Memory B cell (primary cell): ENCODE measurements around the gene SURF6.
A peak's percentile ranks its signal among the peaks of the same experiment; 100 is the strongest.
"Not testable (repeated sequence)": the region's sequence is repeated elsewhere in the genome, so short reads cannot be mapped to it uniquely, and the experiment has no call there.

ENCODE experiments used
- ATAC-seq: fragments of 150-1000 bp; cut with Tn5 transposase; 2 replicates; pipeline ENCODE4 v1.10.0; 2021; ENCODE audit warnings: low read depth, mild to moderate bottlenecking, moderate library complexity
- DNase-seq, 2 donors: peaks; one replicate each; pipeline ENCODE4 v3.0.0; 2022; ENCODE audit warnings: low spot score in 2 of 2
- H3K27ac Mint-ChIP-seq: one replicate; pipeline ENCODE4 v1.8.0; 2022; ENCODE audit warnings: mild to moderate bottlenecking, moderate library complexity, mixed read lengths
- H3K27me3 Mint-ChIP-seq: one replicate; pipeline ENCODE4 v1.8.0; 2022; ENCODE audit warnings: mixed read lengths
- H3K36me3 Mint-ChIP-seq: one replicate; pipeline ENCODE4 v1.8.0; 2022; ENCODE audit warnings: mild to moderate bottlenecking, mixed read lengths
- H3K4me1 Mint-ChIP-seq: one replicate; pipeline ENCODE4 v1.8.0; 2022; ENCODE audit warnings: mixed read lengths
- H3K4me3 Mint-ChIP-seq: one replicate; pipeline ENCODE4 v1.8.0; 2022; ENCODE audit warnings: mild to moderate bottlenecking, moderate library complexity, mixed read lengths
- H3K9me3 Mint-ChIP-seq: one replicate; pipeline ENCODE4 v1.8.0; 2022; ENCODE audit warnings: mixed read lengths

SURF6 gene

GRCh38 chr9:133333011-133333410, 3.0 kb downstream of the SURF6 start:
- ATAC-seq (no peak), DNase-seq (no peak)
- Mint-ChIP-seq H3K9me3 (no peaks in the 10 kb centered on the region), H3K27me3 (no peaks in the 10 kb centered on the region), H3K36me3 (peaks cover 19% of the 10 kb centered on the region), H3K4me3 (peak overlapping the region; percentile 29), H3K27ac (no peak overlapping the region), H3K4me1 (peaks cover 25% of the 10 kb centered on the region)

- Mint-ChIP-seq H3K36me3 (peaks cover 19% of the 10 kb centered on the region), H3K27me3 (no peaks in the 10 kb centered on the region), H3K27ac (no peak overlapping the region), H3K4me3 (no peak overlapping the region), H3K9me3 (no peaks in the 10 kb centered on the region), H3K4me1 (peaks cover 22% of the 10 kb centered on the region)
- ATAC-seq: no peak
- DNase-seq: no peak
These were observed 3.6 kb downstream of the SURF6 start for GRCh38 chr9:133332381-133332730.

- Mint-ChIP-seq H3K27ac (no peak overlapping the region), H3K4me3 (no peak overlapping the region), H3K4me1 (peaks cover 22% of the 10 kb centered on the region), H3K9me3 (no peaks in the 10 kb centered on the region), H3K27me3 (no peaks in the 10 kb centered on the region), H3K36me3 (peaks cover 19% of the 10 kb centered on the region)
- no peak for DNase-seq
- ATAC-seq: no peak
These were observed 4.2 kb downstream of the SURF6 start for GRCh38 chr9:133331641-133332380.

GRCh38 chr9:133331221-133331620, 4.8 kb downstream of the SURF6 start:
- Mint-ChIP-seq H3K4me3 (no peak overlapping the region), H3K27me3 (no peaks in the 10 kb centered on the region), H3K36me3 (peaks cover 19% of the 10 kb centered on the region), H3K9me3 (no peaks in the 10 kb centered on the region), H3K27ac (no peak overlapping the region), H3K4me1 (peaks cover 19% of the 10 kb centered on the region)
- ATAC-seq (no peak), DNase-seq (no peak)

- ATAC-seq, H3K4me3 Mint-ChIP-seq, H3K27me3 Mint-ChIP-seq, H3K9me3 Mint-ChIP-seq, DNase-seq: not testable (repeated sequence)
- Mint-ChIP-seq H3K36me3 (peaks cover 19% of the 10 kb centered on the region), H3K27ac (peak overlapping the region; percentile 42), H3K4me1 (peaks cover 12% of the 10 kb centered on the region)
These were observed 6.5 kb downstream of the SURF6 start for GRCh38 chr9:133329306-133330156.

- H3K4me3 Mint-ChIP-seq: no peak overlapping the region
- DNase-seq: no peak
- H3K36me3 Mint-ChIP-seq: peaks cover 17% of the 10 kb centered on the region
- H3K4me1 Mint-ChIP-seq: peaks cover 16% of the 10 kb centered on the region
- ATAC-seq: no peak
- H3K27ac Mint-ChIP-seq: no peak overlapping the region
- no peaks in the 10 kb centered on the region for H3K9me3 Mint-ChIP-seq
- H3K27me3 Mint-ChIP-seq: no peaks in the 10 kb centered on the region
These were observed 8.0 kb downstream of the SURF6 start for GRCh38 chr9:133327834-133328484.

- not testable (repeated sequence) for ATAC-seq, H3K9me3 Mint-ChIP-seq, DNase-seq, H3K27ac Mint-ChIP-seq, H3K4me3 Mint-ChIP-seq, H3K27me3 Mint-ChIP-seq
- Mint-ChIP-seq H3K36me3 (peaks cover 12% of the 10 kb centered on the region), H3K4me1 (peaks cover 16% of the 10 kb centered on the region)
These were observed 9.0 kb downstream of the SURF6 start for GRCh38 chr9:133327021-133327420.

GRCh38 chr9:133323991-133324703, 11.8 kb downstream of the SURF6 start:
- no peak overlapping the region for H3K4me3 Mint-ChIP-seq
- H3K27ac Mint-ChIP-seq: no peak overlapping the region
- DNase-seq (no peak), ATAC-seq (no peak)
- peaks cover 10% of the 10 kb centered on the region for H3K4me1 Mint-ChIP-seq
- H3K27me3 Mint-ChIP-seq: peaks cover 7% of the 10 kb centered on the region
- H3K9me3 Mint-ChIP-seq: no peaks in the 10 kb centered on the region
- H3K36me3 Mint-ChIP-seq: peaks cover 1% of the 10 kb centered on the region

- Mint-ChIP-seq H3K27ac (no peak overlapping the region), H3K27me3 (peaks cover 7% of the 10 kb centered on the region), H3K4me3 (no peak overlapping the region), H3K9me3 (no peaks in the 10 kb centered on the region), H3K4me1 (peaks cover 4% of the 10 kb centered on the region), H3K36me3 (peaks cover 1% of the 10 kb centered on the region)
- DNase-seq (no peak), ATAC-seq (no peak)
These were observed 12.8 kb downstream of the SURF6 start for GRCh38 chr9:133323211-133323610.

GRCh38 chr9:133322701-133323100, 13.3 kb downstream of the SURF6 start:
- Mint-ChIP-seq H3K9me3 (no peaks in the 10 kb centered on the region), H3K27ac (no peak overlapping the region), H3K4me1 (peaks cover 4% of the 10 kb centered on the region), H3K4me3 (no peak overlapping the region), H3K27me3 (peaks cover 8% of the 10 kb centered on the region), H3K36me3 (peaks cover 1% of the 10 kb centered on the region)
- ATAC-seq: no peak
- DNase-seq: no peak

GRCh38 chr9:133321411-133321935, 14.5 kb downstream of the SURF6 start:
- ATAC-seq (no peak), DNase-seq (no peak)
- peaks cover 1% of the 10 kb centered on the region for H3K36me3 Mint-ChIP-seq
- peaks cover 12% of the 10 kb centered on the region for H3K27me3 Mint-ChIP-seq
- H3K4me3 Mint-ChIP-seq: no peak overlapping the region
- H3K27ac Mint-ChIP-seq: no peak overlapping the region
- H3K9me3 Mint-ChIP-seq: no peaks in the 10 kb centered on the region
- H3K4me1 Mint-ChIP-seq: peaks cover 4% of the 10 kb centered on the region

GRCh38 chr9:133320421-133320881, 15.5 kb downstream of the SURF6 start:
- peaks cover 4% of the 10 kb centered on the region for H3K4me1 Mint-ChIP-seq
- DNase-seq (no peak), ATAC-seq (no peak)
- no peak overlapping the region for H3K27ac Mint-ChIP-seq
- H3K36me3 Mint-ChIP-seq: peaks cover 1% of the 10 kb centered on the region
- peaks cover 1% of the 10 kb centered on the region for H3K9me3 Mint-ChIP-seq
- H3K4me3 Mint-ChIP-seq: no peak overlapping the region
- H3K27me3 Mint-ChIP-seq: peaks cover 15% of the 10 kb centered on the region

- not testable (repeated sequence) for ATAC-seq, H3K27ac Mint-ChIP-seq, H3K4me1 Mint-ChIP-seq, H3K9me3 Mint-ChIP-seq, H3K4me3 Mint-ChIP-seq, H3K36me3 Mint-ChIP-seq, DNase-seq
- peaks cover 14% of the 10 kb centered on the region for H3K27me3 Mint-ChIP-seq
These were observed 18.4 kb downstream of the SURF6 start for GRCh38 chr9:133317551-133317950.
